Liver (tissue), 3 donors: Measurements from ENCODE around the gene GBE1.

ENCODE experiments used
- EGR1 ChIP-seq, 2 donors: IDR thresholded peaks; 2 replicates each; pipeline ENCODE4 v1.6.1; 2016 to 2018; ENCODE audit warnings: antibody characterized with exemption in 2 of 2, low read depth in 2 of 2
- TAF1 ChIP-seq: conservative IDR thresholded peaks from 2 replicates; pipeline ENCODE4 v1.6.1; 2016; ENCODE audit warnings: antibody characterized with exemption, mild to moderate bottlenecking
- TF ChIP-seq, protein P1 (sequence below): IDR thresholded peaks from 2 replicates; pipeline ENCODE4 v1.6.1; 2016; ENCODE audit warnings: antibody characterized with exemption, mild to moderate bottlenecking
- TF ChIP-seq, protein P2 (sequence below): fragments of 150-350 bp; IDR thresholded peaks from 2 replicates; pipeline ENCODE4 v1.5.1; 2017; ENCODE audit warnings: improper control_type of control experiment, low read depth, low read length; ENCODE audit not compliant: missing input control
- donor health status: healthy.
- donor health status: healthy.

DNA sequence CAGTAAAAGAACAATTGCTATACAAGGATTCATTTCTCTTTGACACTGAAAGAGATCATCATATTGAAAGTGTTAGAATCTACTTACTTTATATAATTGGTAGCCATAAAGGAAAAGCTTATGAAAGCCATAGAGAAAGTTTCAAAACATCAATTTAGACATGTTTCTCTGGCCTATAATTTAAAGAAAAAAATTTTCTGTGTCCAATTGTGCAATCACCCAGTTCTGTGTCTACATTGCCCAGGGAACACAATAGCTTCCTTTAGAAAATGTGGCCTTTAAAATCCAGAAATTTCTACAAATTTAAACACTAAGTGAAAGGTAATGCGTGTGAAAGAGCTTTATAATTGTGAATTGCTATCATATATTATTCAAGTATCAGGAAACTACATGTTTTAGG is 259.2 kb downstream of the GBE1 start:
- TF ChIP-seq, protein P1, sequence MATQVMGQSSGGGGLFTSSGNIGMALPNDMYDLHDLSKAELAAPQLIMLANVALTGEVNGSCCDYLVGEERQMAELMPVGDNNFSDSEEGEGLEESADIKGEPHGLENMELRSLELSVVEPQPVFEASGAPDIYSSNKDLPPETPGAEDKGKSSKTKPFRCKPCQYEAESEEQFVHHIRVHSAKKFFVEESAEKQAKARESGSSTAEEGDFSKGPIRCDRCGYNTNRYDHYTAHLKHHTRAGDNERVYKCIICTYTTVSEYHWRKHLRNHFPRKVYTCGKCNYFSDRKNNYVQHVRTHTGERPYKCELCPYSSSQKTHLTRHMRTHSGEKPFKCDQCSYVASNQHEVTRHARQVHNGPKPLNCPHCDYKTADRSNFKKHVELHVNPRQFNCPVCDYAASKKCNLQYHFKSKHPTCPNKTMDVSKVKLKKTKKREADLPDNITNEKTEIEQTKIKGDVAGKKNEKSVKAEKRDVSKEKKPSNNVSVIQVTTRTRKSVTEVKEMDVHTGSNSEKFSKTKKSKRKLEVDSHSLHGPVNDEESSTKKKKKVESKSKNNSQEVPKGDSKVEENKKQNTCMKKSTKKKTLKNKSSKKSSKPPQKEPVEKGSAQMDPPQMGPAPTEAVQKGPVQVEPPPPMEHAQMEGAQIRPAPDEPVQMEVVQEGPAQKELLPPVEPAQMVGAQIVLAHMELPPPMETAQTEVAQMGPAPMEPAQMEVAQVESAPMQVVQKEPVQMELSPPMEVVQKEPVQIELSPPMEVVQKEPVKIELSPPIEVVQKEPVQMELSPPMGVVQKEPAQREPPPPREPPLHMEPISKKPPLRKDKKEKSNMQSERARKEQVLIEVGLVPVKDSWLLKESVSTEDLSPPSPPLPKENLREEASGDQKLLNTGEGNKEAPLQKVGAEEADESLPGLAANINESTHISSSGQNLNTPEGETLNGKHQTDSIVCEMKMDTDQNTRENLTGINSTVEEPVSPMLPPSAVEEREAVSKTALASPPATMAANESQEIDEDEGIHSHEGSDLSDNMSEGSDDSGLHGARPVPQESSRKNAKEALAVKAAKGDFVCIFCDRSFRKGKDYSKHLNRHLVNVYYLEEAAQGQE = no peak
- TF ChIP-seq, protein P2, sequence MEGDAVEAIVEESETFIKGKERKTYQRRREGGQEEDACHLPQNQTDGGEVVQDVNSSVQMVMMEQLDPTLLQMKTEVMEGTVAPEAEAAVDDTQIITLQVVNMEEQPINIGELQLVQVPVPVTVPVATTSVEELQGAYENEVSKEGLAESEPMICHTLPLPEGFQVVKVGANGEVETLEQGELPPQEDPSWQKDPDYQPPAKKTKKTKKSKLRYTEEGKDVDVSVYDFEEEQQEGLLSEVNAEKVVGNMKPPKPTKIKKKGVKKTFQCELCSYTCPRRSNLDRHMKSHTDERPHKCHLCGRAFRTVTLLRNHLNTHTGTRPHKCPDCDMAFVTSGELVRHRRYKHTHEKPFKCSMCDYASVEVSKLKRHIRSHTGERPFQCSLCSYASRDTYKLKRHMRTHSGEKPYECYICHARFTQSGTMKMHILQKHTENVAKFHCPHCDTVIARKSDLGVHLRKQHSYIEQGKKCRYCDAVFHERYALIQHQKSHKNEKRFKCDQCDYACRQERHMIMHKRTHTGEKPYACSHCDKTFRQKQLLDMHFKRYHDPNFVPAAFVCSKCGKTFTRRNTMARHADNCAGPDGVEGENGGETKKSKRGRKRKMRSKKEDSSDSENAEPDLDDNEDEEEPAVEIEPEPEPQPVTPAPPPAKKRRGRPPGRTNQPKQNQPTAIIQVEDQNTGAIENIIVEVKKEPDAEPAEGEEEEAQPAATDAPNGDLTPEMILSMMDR = no peak
- TF ChIP-seq EGR1 (IDR thresholded peaks at IDR 0.05; ENCODE audit: low read depth in 2 of 2) (no peak), TAF1 (no peak)
